NCI-H2171 treated with DMSO at 0.1 percent for 48 hours (cell line): Measurements from ENCODE around the gene ASS1.

Experiments used
- DNase-seq: peaks from one replicate; lab custom pipeline; 2025; lab: John Stamatoyannopoulos, UW

The ASS1 gene

GRCh38 chr9:130473009-130473408, 28.2 kb downstream of the ASS1 start:
- peak; percentile 59 for DNase-seq

GRCh38 chr9:130473566-130473965, 28.8 kb downstream of the ASS1 start:
- peak; percentile 91 for DNase-seq

GRCh38 chr9:130474106-130474505, 29.3 kb downstream of the ASS1 start:
- peak; percentile 71 for DNase-seq

- DNase-seq, result peak; percentile 40
These were observed 31.5 kb downstream of the ASS1 start for GRCh38 chr9:130476151-130476730.

GRCh38 chr9:130477564-130477963, 32.8 kb downstream of the ASS1 start:
- DNase-seq, result no peak

GRCh38 chr9:130478152-130478551, 33.4 kb downstream of the ASS1 start:
- DNase-seq, result no peak

GRCh38 chr9:130478736-130479575, 34.2 kb downstream of the ASS1 start:
- DNase-seq, result peak; percentile 92

GRCh38 chr9:130479587-130479986, 34.8 kb downstream of the ASS1 start:
- DNase-seq, result no peak

- DNase-seq, result no peak
These were observed 35.9 kb downstream of the ASS1 start for GRCh38 chr9:130480673-130481072.

GRCh38 chr9:130482463-130482862, 37.7 kb downstream of the ASS1 start:
- DNase-seq, result no peak

- DNase-seq, result peak; percentile 43
These were observed 38.7 kb downstream of the ASS1 start for GRCh38 chr9:130483371-130483971.

- DNase-seq, result peak; percentile 27
These were observed 39.8 kb downstream of the ASS1 start for GRCh38 chr9:130484362-130485072.

GRCh38 chr9:130486103-130486502, 41.3 kb downstream of the ASS1 start:
- DNase-seq, result no peak

- DNase-seq, result peak; percentile 53
These were observed 42.7 kb downstream of the ASS1 start for GRCh38 chr9:130487500-130487899.

GRCh38 chr9:130488621-130489330, 44.0 kb downstream of the ASS1 start:
- DNase-seq, result no peak

- DNase-seq, result peak; percentile 47
These were observed 46.2 kb downstream of the ASS1 start for GRCh38 chr9:130490981-130491380.

GRCh38 chr9:130491830-130492482, 47.2 kb downstream of the ASS1 start:
- no peak for DNase-seq

GRCh38 chr9:130493021-130493420, 48.3 kb downstream of the ASS1 start:
- no peak for DNase-seq

- peak; percentile 69 for DNase-seq
These were observed 48.7 kb downstream of the ASS1 start for GRCh38 chr9:130493476-130493875.

- DNase-seq, result no peak
These were observed 50.3 kb downstream of the ASS1 start for GRCh38 chr9:130495067-130495466.

GRCh38 chr9:130497139-130497538, 52.4 kb downstream of the ASS1 start:
- peak; percentile 45 for DNase-seq
